ENCODE measurements around the gene BMX.

BMX gene

DNA sequence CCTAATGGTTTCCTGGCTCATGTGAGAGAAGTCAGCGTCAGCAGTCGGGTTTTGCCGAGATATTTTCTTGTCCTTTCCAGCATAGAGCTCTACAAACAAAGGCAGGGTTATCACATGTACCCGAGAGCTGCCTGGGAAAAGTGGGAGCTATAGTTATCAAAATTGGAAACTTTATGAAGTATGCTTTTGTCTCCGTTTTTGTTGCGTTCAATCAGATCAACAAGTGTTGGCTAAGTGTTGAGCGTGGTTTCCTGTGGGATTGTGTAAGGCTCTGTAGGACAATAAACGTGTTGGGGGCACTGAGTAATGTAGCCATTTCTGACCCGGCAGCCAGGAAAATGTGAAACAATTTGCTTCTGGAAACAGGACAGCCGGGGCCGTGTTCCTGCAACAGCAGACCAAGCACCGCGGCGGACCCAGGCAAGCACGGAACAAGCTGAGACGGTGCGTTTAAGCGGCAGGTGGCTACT is at the start of gene BMX:
BMX (plus strand) TSS at position 311 of the 470 bp plus-strand sequence. CDS start 7,547 bp downstream, outside the sequence.
- Histone ChIP-seq H3K27me3 (ENCODE audit: control insufficient read depth, insufficient read depth, low read length) (no peaks in the 10 kb centered on the region), H3K9ac (ENCODE audit: low read depth, low read length) (no peak within 1 kb of the TSS)

DNA sequence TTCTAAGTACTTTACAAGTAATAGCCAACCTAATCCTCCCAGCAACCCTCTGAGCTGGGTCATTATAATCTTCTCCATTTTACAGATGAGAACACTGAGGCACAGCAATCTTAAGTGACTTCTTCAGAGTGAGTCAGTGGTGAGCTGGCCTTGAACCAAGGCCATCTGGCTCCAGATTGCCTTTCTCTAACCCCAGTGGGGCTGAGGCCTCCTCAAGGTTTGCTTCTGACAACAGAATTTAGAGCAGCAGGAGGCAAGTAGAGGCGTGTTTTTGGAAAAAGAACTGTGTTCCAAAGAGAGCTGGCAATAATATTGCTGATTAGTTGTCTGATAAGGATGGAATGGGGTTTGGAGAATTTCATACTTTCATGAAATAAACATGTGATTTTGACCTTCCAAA is 48.7 kb upstream of the BMX start:
- H3K27me3 ChIP-seq (ENCODE audit: control insufficient read depth, insufficient read depth, low read length), result no peaks in the 10 kb centered on the region

More for the DNA sequence above, at the start of gene BMX:
- H3K36me3 ChIP-seq (ENCODE audit: control insufficient read depth, insufficient read depth, low read length), result no peaks in the 10 kb centered on the region
- H3K4me3 ChIP-seq (ENCODE audit: low read depth, low read length), result no peak within 1 kb of the TSS
- H3K9me3 ChIP-seq (ENCODE audit: control insufficient read depth, insufficient read depth, low read length), result no peaks in the 10 kb centered on the region
- no peaks in the 10 kb centered on the region for H3K4me1 ChIP-seq (ENCODE audit: control insufficient read depth, insufficient read depth, low read length)

GRCh38 chrX:15464704-15465103 is 35.9 kb upstream of the BMX start:
- H3K4me1 ChIP-seq (ENCODE audit: control insufficient read depth, insufficient read depth, low read length), result peaks cover 6% of the 10 kb centered on the region
- no peaks in the 10 kb centered on the region for H3K36me3 ChIP-seq (ENCODE audit: control insufficient read depth, insufficient read depth, low read length)
- no peaks in the 10 kb centered on the region for H3K27me3 ChIP-seq (ENCODE audit: control insufficient read depth, insufficient read depth, low read length)
- no peak overlapping the region for H3K4me3 ChIP-seq (ENCODE audit: low read depth, low read length)
- H3K9ac ChIP-seq (ENCODE audit: low read depth, low read length), result no peak overlapping the region
- H3K9me3 ChIP-seq (ENCODE audit: control insufficient read depth, insufficient read depth, low read length), result no peaks in the 10 kb centered on the region

More for the DNA sequence above, 48.7 kb upstream of the BMX start:
- H3K4me1 ChIP-seq (ENCODE audit: control insufficient read depth, insufficient read depth, low read length), result no peaks in the 10 kb centered on the region
- H3K36me3 ChIP-seq (ENCODE audit: control insufficient read depth, insufficient read depth, low read length), result no peaks in the 10 kb centered on the region
- no peak overlapping the region for H3K4me3 ChIP-seq (ENCODE audit: low read depth, low read length)
- H3K9me3 ChIP-seq (ENCODE audit: control insufficient read depth, insufficient read depth, low read length), result no peaks in the 10 kb centered on the region
- no peak overlapping the region for H3K9ac ChIP-seq (ENCODE audit: low read depth, low read length)

GRCh38 chrX:15465347-15465746 is 35.3 kb upstream of the BMX start:
- Histone ChIP-seq H3K4me3 (ENCODE audit: low read depth, low read length) (no peak overlapping the region), H3K9me3 (ENCODE audit: control insufficient read depth, insufficient read depth, low read length) (no peaks in the 10 kb centered on the region), H3K9ac (ENCODE audit: low read depth, low read length) (no peak overlapping the region), H3K4me1 (ENCODE audit: control insufficient read depth, insufficient read depth, low read length) (peaks cover 6% of the 10 kb centered on the region), H3K27me3 (ENCODE audit: control insufficient read depth, insufficient read depth, low read length) (no peaks in the 10 kb centered on the region), H3K36me3 (ENCODE audit: control insufficient read depth, insufficient read depth, low read length) (no peaks in the 10 kb centered on the region)

DNA sequence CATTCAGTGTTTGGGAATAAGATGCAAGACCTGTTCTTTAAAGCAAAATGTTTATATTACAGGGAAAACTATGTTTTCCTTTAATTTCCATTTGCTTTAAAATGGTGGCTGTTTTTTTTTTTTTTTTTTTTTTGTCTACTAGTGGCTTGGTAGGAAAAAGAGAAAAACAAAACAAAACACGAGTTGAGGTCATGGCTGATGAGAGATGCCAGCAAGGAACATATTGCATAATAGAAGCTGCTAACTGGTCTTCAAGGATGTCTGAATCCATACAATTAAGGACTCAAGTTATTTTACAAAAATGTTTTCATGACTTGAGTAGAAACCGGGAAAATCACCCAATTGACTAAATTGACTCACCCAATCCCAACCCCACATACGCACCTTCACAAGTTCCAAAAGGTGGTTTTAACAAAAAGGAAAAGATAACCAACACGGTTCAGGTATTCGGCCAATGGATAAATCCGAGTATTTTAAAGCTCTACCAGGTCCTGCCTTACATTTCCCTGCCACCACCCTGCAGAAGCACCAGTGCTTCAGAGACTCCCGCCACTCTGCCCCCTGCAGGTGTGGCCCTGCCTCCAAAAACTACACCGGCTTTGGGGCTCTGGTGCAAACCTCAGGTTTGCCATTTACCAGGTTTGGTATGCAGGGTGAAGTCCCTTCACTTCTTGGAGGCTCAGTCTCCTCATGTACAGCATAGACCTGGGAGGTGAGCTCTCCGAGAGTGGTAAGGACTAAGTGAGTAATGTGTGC is 34.5 kb upstream of the BMX start:
- peaks cover 6% of the 10 kb centered on the region for H3K4me1 ChIP-seq (ENCODE audit: control insufficient read depth, insufficient read depth, low read length)
- H3K36me3 ChIP-seq (ENCODE audit: control insufficient read depth, insufficient read depth, low read length), result no peaks in the 10 kb centered on the region
- no peaks in the 10 kb centered on the region for H3K27me3 ChIP-seq (ENCODE audit: control insufficient read depth, insufficient read depth, low read length)
- H3K9me3 ChIP-seq (ENCODE audit: control insufficient read depth, insufficient read depth, low read length), result no peaks in the 10 kb centered on the region
- no peak overlapping the region for H3K9ac ChIP-seq (ENCODE audit: low read depth, low read length)
- H3K4me3 ChIP-seq (ENCODE audit: low read depth, low read length), result no peak overlapping the region

- Histone ChIP-seq H3K9me3 (ENCODE audit: control insufficient read depth, insufficient read depth, low read length) (no peaks in the 10 kb centered on the region), H3K9ac (ENCODE audit: low read depth, low read length) (no peak overlapping the region), H3K4me3 (ENCODE audit: low read depth, low read length) (no peak overlapping the region), H3K36me3 (ENCODE audit: control insufficient read depth, insufficient read depth, low read length) (no peaks in the 10 kb centered on the region), H3K27me3 (ENCODE audit: control insufficient read depth, insufficient read depth, low read length) (no peaks in the 10 kb centered on the region), H3K4me1 (ENCODE audit: control insufficient read depth, insufficient read depth, low read length) (peaks cover 6% of the 10 kb centered on the region)
These were observed 32.6 kb upstream of the BMX start for GRCh38 chrX:15468036-15468435.

DNA sequence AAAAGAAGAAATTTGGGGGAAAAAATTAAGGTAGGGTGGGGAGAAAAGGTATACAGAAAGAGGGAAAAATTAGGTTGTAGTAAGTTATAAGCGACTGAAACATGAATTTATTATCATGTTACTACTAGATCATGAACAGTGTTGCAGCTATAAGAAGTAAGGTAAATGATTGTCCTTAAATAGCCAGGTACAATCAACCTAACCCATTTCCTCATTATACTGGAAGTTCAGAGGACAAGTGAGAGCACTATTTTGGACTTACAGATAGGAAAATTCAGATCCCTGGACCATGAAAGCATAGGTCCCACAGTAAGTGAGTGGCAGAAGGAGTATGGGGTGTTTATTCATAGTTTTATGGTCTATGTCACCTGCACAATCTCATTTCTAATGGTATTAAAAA is 31.0 kb upstream of the BMX start:
- no peaks in the 10 kb centered on the region for H3K27me3 ChIP-seq (ENCODE audit: control insufficient read depth, insufficient read depth, low read length)
- H3K9ac ChIP-seq (ENCODE audit: low read depth, low read length), result no peak overlapping the region
- H3K4me1 ChIP-seq (ENCODE audit: control insufficient read depth, insufficient read depth, low read length), result peaks cover 3% of the 10 kb centered on the region
- H3K4me3 ChIP-seq (ENCODE audit: low read depth, low read length), result no peak overlapping the region
- H3K36me3 ChIP-seq (ENCODE audit: control insufficient read depth, insufficient read depth, low read length), result no peaks in the 10 kb centered on the region
- no peaks in the 10 kb centered on the region for H3K9me3 ChIP-seq (ENCODE audit: control insufficient read depth, insufficient read depth, low read length)

DNA sequence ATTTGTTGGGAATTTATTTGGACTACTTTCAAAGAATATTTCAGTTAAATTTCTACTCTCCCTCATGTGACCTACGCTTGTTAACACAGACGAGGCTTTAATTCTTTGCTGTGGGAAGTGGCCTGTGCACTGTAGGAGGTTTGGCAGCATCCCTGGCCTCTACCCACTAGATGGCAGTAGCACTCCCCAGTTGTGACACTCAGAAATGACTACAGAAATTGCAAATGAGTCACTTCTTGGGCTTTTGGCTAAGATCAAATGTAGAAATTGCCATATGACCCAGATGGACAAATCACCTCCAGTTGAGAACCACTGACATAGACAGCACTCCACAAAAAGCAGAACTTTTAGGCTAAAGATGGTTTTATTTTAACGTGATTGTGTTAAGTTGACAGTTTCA is 29.6 kb upstream of the BMX start:
- H3K4me1 ChIP-seq (ENCODE audit: control insufficient read depth, insufficient read depth, low read length), result peaks cover 9% of the 10 kb centered on the region
- no peak overlapping the region for H3K4me3 ChIP-seq (ENCODE audit: low read depth, low read length)
- no peak overlapping the region for H3K9ac ChIP-seq (ENCODE audit: low read depth, low read length)
- H3K36me3 ChIP-seq (ENCODE audit: control insufficient read depth, insufficient read depth, low read length), result no peaks in the 10 kb centered on the region
- H3K27me3 ChIP-seq (ENCODE audit: control insufficient read depth, insufficient read depth, low read length), result no peaks in the 10 kb centered on the region
- no peaks in the 10 kb centered on the region for H3K9me3 ChIP-seq (ENCODE audit: control insufficient read depth, insufficient read depth, low read length)

DNA sequence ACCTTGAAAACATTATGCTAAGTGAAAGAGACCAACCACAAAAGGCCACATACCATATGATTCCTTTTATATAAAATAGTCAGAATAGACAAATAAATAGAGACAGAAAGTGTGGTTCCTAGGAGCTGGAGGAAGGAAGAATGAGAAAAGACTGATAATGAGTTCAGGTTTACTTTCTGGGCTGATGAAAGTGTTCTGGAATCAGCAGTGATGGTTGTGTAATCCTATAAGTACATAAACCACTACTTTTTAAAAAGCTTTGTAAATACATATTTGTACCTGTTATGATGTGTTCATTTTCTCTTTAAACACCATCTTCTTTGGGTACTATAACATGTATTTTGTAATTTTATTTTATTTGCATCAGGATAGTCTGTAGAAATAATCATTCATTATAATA is 28.1 kb upstream of the BMX start:
- no peaks in the 10 kb centered on the region for H3K9me3 ChIP-seq (ENCODE audit: control insufficient read depth, insufficient read depth, low read length)
- H3K27me3 ChIP-seq (ENCODE audit: control insufficient read depth, insufficient read depth, low read length), result no peaks in the 10 kb centered on the region
- peaks cover 9% of the 10 kb centered on the region for H3K4me1 ChIP-seq (ENCODE audit: control insufficient read depth, insufficient read depth, low read length)
- no peak overlapping the region for H3K4me3 ChIP-seq (ENCODE audit: low read depth, low read length)
- no peak overlapping the region for H3K9ac ChIP-seq (ENCODE audit: low read depth, low read length)
- no peaks in the 10 kb centered on the region for H3K36me3 ChIP-seq (ENCODE audit: control insufficient read depth, insufficient read depth, low read length)

DNA sequence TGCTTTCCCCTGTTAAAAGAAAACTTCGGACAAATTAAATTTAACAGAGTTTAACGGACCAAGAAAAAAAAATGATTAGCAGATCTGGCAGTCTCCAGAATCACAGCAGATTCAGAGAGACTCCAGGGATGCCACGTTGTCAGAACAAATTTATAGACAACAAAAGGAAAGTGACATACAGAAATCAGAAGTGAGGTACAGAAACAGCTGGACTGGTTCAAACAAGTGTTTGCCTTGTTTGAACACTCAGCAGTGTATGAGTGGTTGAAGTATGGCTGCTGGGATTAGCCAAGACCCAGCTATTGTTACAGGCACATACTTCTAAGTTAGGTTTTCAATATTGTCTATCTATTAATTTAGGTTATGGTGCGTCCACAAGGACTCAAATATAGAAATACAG is 26.6 kb upstream of the BMX start:
- Histone ChIP-seq H3K4me1 (ENCODE audit: control insufficient read depth, insufficient read depth, low read length) (peaks cover 9% of the 10 kb centered on the region), H3K27me3 (ENCODE audit: control insufficient read depth, insufficient read depth, low read length) (no peaks in the 10 kb centered on the region), H3K4me3 (ENCODE audit: low read depth, low read length) (no peak overlapping the region), H3K9ac (ENCODE audit: low read depth, low read length) (no peak overlapping the region), H3K9me3 (ENCODE audit: control insufficient read depth, insufficient read depth, low read length) (no peaks in the 10 kb centered on the region), H3K36me3 (ENCODE audit: control insufficient read depth, insufficient read depth, low read length) (no peaks in the 10 kb centered on the region)

GRCh38 chrX:15475021-15475420 is 25.6 kb upstream of the BMX start:
- no peak overlapping the region for H3K4me3 ChIP-seq (ENCODE audit: low read depth, low read length)
- H3K4me1 ChIP-seq (ENCODE audit: control insufficient read depth, insufficient read depth, low read length), result peaks cover 9% of the 10 kb centered on the region
- no peaks in the 10 kb centered on the region for H3K9me3 ChIP-seq (ENCODE audit: control insufficient read depth, insufficient read depth, low read length)
- no peak overlapping the region for H3K9ac ChIP-seq (ENCODE audit: low read depth, low read length)
- H3K36me3 ChIP-seq (ENCODE audit: control insufficient read depth, insufficient read depth, low read length), result no peaks in the 10 kb centered on the region
- no peaks in the 10 kb centered on the region for H3K27me3 ChIP-seq (ENCODE audit: control insufficient read depth, insufficient read depth, low read length)

GRCh38 chrX:15475486-15475885 is 25.1 kb upstream of the BMX start:
- peaks cover 9% of the 10 kb centered on the region for H3K4me1 ChIP-seq (ENCODE audit: control insufficient read depth, insufficient read depth, low read length)
- no peaks in the 10 kb centered on the region for H3K9me3 ChIP-seq (ENCODE audit: control insufficient read depth, insufficient read depth, low read length)
- H3K36me3 ChIP-seq (ENCODE audit: control insufficient read depth, insufficient read depth, low read length), result no peaks in the 10 kb centered on the region
- H3K4me3 ChIP-seq (ENCODE audit: low read depth, low read length), result no peak overlapping the region
- no peak overlapping the region for H3K9ac ChIP-seq (ENCODE audit: low read depth, low read length)
- H3K27me3 ChIP-seq (ENCODE audit: control insufficient read depth, insufficient read depth, low read length), result no peaks in the 10 kb centered on the region

Data from iPS-15b (cell line).